SKM-1 treated with dmso at 0.1 percent for 144 hours (cell line): Measurements from ENCODE around the gene PAQR5.
A peak's percentile ranks its signal among the peaks of the same experiment; 100 is the strongest.
"Not testable (repeated sequence)": the region's sequence is repeated elsewhere in the genome, so short reads cannot be mapped to it uniquely, and the experiment has no call there.

Experiments
- DNase-seq: peaks from one replicate; lab custom pipeline; 2025; ENCODE audit not compliant: unreplicated experiment; lab: John Stamatoyannopoulos, UW

Gene PAQR5

DNA sequence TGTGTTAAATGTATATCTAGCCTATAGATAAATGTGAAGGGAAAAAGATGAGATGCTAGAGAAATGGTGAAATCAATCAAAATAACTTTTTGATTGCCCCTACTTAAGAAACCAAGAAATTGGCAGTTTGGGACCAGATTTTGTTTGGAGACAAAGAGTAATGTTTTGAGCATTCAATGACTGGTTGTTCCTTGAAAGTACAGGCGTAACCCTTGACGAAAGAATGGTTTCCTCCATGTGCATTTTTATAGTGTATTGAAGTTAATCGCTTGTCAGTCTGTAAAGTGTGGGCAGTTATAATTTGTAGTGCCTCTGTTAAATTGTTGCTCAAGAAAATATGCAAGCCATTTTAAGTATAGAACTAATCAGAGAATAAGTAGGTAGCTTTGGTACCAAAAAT is 116.7 kb downstream of the PAQR5 start:
- no peak for DNase-seq

DNA sequence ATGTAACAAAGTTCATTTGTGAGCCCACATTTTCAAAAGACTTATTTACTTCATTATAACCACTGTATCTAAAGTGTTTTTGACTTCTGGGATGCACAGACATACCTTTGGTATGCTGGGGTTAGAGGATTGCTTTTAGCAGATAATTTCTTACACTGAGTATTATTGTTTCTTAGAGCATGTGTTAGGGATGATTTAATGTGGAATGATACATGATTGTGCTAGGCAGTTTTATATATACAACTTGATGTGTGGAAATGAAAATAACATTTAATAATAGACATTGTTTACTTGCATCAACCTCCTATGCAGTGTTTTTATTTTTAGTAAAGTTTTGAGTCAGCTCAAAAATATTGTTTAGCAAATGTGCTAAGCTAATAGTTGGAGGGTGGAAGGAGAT is 118.9 kb downstream of the PAQR5 start:
- DNase-seq = no peak

DNA sequence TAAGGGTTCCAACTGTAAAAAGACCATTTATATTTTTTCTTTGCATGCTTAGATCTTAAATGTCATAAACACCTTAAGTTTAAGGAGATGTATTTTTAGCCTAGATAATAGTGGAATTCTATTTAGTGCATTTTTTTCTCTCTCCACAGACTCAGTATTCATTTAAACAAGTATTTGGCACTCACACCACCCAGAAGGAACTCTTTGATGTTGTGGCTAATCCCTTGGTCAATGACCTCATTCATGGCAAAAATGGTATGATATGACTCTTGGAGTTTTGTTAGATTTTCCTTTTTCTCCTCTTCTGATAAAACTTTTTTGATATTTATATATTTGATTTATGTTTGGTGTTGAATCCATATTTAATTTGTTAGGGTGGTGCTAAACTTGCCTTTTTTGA is 122.8 kb downstream of the PAQR5 start:
- DNase-seq = no peak

DNA sequence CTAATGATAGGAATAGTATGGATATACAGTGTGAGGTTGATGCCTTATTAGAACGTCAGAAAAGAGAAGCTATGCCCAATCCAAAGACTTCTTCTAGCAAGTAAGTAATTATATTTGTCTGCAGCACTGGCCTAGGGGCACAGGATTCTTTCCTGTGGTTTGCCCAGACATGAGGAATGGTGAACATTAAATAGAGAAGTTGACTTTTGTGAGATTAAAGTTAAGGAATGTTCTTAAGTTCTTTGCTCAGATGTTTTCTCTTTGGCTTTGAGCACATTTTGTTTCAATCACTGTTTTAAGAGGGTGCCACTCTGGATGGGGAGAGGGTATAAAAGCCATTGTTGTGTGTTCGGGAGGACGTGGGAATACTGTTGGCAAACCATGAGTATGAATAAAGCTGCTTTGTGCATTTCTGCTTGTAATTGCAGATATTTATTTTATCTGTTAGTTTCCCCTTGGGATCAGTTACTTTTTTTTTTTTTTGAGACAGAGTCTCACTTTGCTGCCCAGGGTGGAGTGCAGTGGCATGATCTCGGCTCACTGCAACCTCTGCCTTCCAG is 123.7 kb downstream of the PAQR5 start:
- no peak for DNase-seq

DNA sequence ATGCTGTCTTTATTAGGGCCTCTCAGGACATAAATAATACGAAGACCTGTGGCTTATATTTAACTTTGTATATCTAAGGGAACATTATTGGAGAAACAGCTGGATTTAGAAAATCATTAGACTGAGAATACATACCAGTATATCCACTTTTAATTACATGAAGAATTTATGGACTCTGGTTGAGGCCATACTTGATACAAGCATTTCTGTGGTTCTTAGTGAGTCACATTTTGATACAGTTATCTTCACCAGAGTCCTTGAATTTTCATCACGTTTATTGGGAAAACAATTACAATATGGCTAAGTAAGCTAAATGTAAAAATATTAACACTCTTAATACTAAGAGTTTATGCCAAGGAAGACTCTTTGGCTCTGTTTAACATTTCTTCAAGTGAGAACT is 125.3 kb downstream of the PAQR5 start:
- no peak for DNase-seq

DNA sequence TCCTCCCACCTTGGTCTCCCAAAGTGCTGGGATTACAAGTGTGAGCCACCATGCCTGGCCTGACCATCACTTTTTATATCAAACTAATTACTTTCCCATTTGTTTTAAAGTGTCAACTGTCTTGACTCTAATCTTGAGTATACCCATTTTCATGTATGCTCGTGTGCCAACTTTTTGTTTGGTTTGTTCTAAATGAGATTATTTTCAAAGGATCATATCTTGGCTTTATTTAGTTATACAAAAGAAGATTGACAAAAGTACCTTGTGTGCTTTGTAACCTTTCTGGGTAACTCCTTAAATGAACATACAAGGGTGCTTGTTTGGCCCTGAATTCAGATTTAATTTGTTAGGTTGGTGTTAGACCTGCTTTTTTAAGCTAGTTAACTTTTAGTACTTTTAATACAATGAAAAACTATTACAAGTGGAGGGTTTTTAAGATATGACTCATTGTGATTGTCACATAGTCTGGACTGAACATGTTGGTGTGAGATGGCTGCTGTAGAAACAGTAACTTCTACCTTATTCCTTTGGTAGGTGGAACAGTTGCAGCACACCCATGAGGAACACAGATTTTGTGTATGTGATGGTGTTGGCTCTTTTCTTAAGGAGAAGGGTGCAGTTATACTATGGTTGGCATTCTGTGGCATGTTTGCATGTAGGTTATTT is 126.2 kb downstream of the PAQR5 start:
- no peak for DNase-seq

DNA sequence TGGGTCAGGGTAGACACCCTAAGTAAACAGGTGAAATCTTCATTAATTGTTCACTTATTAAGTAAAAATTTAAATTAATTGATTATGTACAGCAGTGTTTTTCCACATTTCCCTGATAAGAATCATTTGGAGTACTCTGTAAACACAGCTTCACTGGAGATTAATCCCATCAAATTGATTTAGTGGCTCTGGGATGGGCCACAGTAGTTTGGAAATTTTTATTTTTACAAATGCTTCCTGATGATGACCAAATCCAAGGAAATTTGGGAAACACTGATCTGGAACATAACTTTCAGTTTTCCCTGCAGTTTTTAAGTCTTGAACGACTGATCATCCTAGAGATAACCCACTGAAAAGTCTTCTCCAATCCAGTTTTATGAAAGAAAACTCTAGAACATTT is 135.1 kb downstream of the PAQR5 start:
- no peak for DNase-seq

DNA sequence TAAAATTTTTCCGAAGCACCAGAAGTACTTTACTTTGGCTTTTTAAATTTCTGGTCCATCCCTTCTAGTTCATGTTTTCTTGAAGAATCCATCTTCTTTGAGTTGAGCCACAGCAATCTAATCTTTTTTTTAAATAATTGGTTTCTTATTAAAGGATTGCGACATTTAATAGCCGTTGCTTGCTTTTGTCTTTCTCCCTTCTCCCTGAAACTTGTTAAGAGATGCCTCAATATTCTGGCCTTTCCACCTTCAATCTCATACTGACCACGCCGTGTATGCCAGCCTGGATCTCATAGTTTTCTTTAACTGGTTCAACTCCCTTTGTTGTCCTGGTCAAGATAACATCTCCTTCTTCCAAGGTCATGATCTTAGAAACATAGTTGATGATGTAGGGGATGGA is 135.5 kb downstream of the PAQR5 start:
- DNase-seq = no peak

DNA sequence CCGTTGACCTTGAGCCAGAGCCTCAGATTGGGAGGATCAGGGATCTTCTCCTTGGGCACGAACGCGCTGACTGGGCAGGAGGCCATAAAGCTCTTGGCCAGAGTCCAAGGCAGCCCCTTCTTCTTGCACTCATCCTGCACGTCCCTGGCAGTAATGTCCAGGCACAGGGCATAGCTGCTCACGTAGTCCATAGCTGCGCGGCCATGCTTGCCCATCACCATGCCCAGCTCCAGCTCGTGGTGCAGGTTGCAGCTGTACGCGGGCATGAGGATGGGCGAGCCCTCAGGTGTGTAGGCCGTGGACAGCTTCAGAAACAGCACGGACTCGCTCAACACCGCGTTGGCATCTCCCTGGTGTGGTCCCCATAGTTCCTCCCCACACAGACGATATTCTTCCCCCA is 136.0 kb downstream of the PAQR5 start:
- no peak for DNase-seq

DNA sequence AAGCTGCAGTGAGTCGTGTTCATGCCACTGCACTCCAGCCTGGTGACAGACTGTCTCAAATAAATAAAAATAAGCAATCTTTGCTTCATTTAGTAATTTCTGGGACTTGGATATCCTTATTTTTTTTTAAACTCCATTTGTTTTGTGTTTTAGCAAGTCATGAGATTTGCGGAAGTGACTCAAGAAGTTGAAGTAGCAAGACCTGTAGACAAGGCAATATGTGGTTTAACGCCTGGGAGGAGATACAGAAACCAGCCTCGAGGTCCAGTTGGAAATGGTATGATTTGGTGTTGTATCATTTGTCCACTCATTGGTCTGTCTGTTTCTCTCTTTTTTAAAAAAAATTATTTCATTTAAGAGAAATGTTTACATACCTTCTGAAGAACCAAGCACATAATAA is 137.3 kb downstream of the PAQR5 start:
- DNase-seq = no peak

DNA sequence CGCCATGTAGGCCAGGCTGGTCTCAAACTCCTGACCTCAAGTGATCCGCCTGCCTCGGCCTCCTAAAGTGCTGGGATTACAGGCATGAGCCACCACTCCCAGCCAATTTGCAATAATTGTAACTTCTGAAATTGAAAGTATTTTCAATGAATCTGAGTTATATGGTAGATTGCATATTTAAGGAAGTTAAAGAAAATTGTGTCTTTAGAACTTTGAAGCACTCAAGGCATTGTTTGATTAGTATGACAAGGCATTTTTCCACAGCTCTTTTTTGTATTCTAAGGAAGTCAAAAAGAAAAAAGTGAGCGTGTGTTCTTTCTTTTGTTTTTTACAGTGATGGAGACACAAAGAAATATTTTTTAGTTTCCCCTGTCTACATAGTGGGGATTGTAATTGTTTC is 138.2 kb downstream of the PAQR5 start:
- DNase-seq = no peak

DNA sequence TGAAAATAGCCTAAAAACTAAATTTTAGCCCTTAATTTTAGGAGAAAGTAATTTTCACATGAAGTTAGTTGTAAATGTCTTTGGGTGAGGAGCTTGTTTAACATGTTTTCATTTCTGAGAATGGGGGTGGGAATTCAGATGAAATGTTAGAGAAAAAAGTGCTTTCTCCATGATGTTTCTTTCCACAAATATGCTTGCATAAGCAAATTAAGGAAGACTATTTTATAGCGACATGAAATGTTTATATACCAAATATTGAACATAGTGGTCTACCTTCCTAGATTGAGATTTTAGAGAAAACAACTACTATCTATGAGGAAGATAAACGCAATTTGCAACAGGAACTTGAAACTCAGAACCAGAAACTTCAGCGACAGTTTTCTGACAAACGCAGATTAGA is 140.9 kb downstream of the PAQR5 start:
- DNase-seq = no peak

DNA sequence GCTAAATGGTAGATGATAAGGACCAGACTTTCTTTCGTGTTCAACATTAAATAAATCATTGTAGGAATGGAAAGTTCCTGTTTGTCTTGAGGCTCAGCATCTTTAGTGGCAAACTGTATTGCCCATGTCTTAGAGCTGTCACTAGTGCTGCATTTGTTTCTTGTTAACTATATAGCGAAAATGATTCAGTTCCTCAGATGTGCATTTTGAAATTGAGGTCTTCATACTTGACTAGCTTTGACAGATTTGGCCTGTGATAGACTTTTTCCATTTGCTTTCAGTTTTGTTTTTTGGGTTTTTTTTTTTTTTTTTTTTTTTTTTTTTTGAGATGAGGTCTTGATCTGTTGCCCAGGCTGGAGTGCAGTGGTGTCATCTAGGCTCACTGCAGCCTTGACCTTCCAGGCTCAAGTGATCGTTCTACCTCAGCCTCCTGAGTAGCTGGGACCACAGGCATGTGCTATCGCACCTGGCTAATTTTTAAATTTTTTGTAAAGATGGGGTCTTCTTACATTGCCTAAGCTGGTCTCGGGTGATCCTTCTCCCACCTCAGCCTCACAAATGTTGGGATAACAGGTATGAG is 144.4 kb downstream of the PAQR5 start:
- no peak for DNase-seq

DNA sequence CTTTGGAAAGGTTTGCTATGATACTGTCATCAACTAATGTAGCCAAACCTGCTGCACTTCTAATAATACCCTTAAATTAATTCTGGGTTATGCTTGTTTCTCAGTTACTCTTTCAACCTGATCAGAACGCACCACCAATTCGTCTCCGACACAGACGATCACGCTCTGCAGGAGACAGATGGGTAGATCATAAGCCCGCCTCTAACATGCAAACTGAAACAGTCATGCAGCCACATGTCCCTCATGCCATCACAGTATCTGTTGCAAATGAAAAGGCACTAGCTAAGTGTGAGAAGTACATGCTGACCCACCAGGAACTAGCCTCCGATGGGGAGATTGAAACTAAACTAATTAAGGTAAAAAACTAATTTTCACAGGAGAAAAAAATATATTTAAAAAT is 146.0 kb downstream of the PAQR5 start:
- no peak for DNase-seq

DNA sequence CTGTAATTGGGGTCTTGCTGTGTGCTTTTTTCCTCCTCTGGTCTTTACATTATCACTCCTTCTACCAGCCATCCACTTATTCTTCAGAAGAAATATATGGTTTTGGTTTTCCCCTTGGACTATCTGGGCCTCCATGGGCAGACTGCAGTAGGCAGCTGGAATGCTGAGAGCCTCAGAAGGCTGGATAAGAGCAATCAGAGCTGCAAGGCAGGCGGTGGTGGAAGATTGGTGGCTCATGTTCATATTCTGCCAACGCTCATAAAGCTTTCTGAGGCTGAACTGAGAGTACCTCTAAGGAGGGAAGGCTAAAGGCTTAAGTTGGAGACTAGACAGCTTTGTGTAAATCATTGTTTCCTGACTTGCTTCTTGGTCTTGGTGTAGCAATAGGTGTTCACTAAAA is 148.2 kb downstream of the PAQR5 start:
- no peak for DNase-seq

DNA sequence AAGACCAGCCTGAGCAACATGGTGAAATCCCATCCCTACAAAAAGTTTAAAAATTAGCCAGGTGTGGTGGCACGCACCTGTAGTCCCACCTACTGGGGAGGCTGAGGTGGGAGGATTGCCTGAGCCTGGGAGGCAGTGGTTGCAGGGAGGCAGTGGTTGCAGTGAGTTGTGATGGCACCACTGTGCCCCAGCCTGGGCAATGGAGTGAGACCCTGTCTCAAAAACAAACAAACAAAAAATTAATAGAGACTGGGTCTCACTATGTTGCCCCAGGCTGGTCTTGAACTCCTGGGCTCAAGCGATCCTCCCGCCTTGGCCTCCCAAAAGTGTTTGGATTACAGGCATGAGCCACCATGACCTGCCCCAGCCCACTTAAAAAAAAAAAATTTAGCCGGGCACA is 151.5 kb downstream of the PAQR5 start:
- DNase-seq = not testable (repeated sequence)

DNA sequence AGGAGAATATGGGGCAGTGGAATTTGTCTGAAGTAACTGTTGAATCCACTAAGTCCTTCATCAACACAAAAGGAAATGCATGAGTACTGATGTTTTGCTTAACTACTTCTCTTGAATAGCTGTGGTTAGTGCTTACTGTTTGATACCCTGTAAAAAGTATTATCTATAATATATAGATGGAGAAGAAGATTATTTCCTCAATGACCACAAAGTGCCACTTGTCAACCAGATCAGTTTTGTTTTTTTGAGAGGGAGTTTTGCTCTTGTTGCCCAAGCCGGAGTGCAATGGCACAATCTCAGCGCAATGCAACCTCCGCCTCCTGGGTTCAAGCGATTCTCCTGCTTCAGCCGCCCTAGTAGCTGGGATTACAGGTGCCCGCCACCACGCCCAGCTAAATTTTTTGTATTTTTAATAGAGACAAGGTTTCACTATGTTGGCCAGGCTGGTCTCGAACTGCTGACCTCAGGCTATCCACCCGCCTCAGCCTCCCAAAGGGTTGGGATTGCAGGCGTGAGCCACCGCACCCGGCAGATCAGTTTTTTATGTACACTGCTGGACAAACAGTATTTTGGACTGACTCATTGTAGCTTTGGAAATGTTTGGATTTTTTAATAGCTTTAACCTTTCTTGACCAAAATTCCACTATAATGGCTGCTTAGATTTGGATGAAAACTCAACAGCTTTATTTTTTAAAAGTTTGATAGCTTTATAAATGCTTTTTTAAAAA is 152.4 kb downstream of the PAQR5 start:
- DNase-seq = no peak

DNA sequence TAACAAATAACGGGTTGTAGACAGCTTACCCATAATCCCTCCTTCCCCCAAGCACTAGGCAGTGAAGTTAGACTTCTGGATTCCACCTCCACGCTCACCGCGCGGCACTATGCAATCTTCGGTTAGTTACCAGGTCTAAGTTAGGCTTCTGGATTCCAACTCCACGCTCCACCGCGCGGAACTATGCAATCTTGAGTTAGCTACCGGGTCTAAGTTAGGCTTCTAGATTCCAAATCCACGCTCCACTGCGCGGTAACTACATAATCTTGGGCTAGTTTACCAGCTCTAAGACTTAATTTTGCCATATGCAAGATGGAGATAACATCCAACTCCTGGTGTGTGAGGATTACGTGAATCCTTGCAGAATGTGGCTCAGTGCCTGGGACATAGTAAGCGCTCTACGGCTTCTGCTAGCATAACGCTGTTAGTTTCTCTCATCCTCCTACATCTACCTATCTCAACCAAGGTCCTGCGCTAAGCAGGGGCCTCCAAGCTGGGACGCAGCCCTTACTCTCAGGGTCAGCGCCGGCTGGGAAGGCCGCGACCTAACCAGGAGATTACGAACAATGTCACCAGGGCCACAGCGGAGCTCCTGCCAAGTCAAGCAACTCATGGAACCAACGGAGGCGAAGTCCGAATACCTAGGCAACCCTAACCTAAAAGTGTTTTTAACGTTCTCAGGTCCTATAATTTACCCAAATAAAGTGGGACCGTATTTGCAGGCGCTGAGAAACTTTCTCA is 153.4 kb downstream of the PAQR5 start:
- peak; percentile 33 for DNase-seq

DNA sequence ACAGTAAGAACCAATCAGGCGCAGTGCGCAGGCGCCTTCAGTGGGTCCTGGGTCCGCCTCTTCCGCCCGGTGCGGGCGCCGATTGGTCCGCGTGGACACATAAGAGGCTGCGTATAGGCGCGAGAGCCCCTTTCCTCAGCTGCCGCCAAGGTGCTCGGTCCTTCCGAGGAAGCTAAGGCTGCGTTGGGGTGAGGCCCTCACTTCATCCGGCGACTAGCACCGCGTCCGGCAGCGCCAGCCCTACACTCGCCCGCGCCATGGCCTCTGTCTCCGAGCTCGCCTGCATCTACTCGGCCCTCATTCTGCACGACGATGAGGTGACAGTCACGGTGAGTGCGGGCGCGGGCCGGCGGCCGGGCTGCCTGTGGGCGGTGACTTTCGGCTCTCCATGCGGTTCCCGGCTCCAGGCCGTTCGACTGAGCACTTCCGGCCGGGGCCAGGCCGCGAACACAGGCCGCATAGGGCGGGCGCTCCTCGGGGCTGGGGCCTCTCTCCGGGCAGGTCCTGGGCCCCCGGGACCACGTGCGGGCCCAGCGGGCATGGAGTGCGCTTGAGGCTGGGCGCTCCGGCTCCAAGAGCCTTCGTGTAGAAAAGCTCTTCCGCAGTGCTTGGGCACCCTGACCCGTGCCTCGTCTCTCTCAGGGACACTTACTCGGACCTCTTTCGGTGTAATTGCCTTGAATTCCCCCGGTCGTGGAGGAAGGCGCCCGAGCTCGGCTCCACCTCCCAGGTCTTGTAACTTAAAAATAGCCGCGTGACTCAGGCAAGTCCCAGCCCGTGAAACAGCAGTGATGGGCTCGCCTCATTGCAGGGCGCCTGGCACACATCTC is 154.2 kb downstream of the PAQR5 start, which contains the start of gene RPLP1:
Gene RPLP1, plus strand, starts transcription at position 127 of the 830 bp plus-strand sequence. Its CDS starts 131 bp downstream, at position 258.
- DNase-seq = peak; percentile 93

DNA sequence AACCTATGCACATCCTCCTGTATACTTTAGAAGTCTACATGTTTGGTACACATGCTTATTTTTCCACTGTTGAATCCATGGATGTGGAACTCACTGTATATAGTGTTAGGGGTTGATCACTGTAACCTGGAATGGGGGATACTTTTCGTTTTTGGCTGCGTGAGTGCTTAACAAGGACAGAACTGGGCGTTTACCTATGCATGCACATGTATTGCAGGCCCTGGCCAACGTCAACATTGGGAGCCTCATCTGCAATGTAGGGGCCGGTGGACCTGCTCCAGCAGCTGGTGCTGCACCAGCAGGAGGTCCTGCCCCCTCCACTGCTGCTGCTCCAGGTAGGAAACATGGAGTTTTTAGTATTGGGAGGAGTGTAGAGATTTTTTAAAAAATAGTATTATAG is 156.2 kb downstream of the PAQR5 start:
- DNase-seq = no peak
